HK-2 (cell line): Measurements from ENCODE around the gene CDC42EP5.

Experiments used
- DNase-seq: peaks from one replicate; pipeline ENCODE4 v3.0.0-alpha.2; 2018; ENCODE audit not compliant: unreplicated experiment

The CDC42EP5 gene

GRCh38 chr19:54426291-54426931 is 46.7 kb downstream of the CDC42EP5 start:
- DNase-seq, result no peak

- DNase-seq, result no peak
Measured at GRCh38 chr19:54425382-54425723, 47.7 kb downstream of the CDC42EP5 start.

DNA sequence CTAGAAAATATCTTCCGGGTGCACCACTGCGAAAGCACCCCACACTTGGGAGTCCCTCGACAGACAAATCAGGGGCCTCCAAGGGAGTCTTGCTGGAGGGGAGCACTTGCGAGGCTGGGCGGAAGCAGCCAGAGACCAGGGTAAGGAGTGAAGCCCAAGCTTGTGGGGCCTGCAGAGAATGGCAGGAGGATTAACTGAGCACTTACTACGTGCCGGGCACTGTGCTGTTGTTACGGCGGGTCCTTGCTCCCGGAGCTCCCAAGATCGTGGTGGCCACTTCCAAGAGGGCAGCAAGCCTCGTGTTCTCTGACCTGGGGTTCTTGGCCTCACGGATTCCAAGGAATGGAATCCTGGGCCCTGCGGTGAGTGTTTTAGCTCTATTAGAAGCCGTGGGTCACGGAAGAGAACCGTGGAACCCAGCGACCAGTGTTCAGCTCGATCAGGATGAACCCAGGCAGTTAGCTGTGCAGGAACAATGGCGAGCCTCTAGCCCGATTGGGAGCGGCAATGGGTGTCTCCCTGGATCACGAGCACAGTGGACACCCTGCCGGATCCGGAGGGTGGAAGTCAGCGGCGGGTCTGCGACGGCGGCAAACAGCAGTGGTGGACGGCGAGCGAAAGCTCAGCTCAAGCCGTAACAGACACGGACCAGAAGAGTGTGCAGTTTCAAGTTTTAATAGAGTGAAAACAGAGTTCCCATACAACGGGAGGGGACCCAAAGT is 48.3 kb downstream of the CDC42EP5 start:
- no peak for DNase-seq

GRCh38 chr19:54424201-54424600 is 48.9 kb downstream of the CDC42EP5 start:
- DNase-seq, result no peak

DNA sequence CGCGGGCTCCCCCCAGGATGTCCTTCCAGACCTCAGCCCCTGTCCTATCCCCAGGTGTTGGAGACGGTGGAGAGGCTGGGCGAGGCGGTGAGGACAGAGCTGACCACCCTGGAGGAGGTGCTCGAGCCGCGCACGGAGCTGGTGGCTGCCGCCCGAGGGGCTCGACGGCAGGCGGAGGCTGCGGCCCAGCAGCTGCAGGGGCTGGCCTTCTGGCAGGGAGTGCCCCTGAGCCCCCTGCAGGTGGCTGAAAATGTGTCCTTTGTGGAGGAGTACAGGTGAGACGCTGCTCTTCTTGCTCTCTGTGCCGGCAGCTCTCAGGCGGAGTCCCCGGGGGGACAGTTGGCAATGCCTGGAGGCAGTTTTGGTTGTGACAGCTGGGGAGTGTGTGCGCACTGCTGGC is 51.0 kb downstream of the CDC42EP5 start:
- DNase-seq, result no peak

DNA sequence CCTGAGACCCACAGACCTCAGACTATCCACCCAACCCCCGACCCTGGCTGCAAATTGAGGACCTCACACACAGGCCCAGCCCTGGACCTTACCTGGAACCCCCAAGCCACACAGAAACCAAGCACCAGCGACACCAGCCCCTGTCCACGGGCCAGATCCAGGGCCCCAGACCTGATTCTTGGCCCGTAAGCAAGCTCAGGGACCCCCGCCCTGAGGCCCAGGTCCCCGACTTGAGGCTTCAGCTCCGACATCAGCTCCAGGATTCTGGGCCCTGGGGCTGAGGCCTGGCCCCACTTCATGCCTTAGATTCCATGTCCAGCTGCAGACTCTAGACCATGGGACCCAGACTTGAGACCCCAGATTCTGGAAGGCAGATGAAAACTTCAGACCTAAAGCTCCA is 51.6 kb downstream of the CDC42EP5 start:
- DNase-seq, result no peak

DNA sequence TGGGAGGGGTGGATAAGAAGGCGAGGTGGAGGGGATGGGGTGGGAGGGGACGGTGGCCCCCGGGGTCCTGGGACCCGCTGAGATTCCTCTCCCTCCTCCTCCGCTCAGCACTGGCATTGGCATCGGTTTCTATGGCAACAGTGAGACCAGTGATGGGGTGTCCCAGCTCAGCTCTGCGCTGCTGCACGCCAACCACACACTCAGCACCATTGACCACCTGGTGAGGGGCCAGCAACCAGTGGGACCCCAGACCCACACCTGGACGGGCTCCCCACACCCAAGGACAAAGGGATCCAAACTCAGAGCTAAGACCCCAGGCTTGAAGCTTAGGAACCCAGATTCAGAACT is 52.0 kb downstream of the CDC42EP5 start:
- no peak for DNase-seq

DNA sequence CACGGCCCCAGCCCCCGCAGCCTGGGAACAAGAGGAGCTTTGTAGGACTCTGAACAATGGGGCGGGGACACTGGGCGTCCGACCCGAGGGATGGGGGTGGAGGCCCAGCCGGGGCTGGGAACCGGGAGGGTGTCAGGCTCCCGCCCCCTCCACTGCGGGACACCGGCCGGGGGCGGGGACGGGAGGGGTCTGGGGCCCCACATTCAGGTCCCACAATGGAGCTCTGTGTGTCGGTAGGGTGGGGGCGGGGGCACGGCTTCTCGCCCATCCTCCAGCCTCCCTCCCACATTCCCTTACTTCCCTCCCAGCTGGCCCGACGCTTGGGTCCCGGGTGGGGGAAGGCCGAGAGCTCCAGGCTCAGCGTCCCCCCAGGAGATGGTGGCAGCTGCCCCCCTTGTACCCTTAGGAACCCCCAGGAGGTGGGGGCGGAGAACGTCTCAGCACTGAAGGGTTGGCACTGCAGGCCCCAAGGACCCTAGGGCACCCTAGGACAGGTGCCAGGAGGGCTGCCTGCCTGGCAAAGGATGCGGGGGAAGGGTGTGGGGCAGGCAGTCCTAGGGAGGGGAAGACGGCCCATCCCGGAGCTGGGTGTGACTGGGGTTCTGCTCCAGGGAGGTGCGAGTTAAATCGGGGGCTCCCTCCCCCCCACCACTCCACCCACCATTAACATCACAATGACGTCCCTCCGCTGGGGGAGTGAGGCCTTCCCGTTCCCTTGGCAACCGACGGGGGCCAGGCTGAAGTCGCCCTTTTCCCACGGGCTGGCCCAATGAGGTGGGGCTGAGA is 52.5 kb downstream of the CDC42EP5 start:
- DNase-seq, result no peak

DNA sequence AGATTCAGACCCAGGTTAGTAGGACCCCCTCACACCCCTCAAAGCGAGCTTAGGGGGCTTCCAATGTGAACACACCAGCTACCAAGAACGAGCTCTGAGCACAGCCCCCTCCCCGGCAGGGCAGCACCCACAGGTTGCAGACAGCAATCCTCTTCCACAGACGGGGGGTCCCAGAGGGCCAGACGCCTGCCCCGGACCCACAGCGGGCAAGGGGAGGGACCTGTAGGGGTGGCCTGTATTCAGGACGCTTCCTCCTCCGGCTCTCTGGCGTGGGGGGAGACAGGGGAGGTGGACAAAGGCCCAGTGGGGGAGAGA is 53.1 kb downstream of the CDC42EP5 start:
- no peak for DNase-seq

GRCh38 chr19:54418930-54419800 is 53.9 kb downstream of the CDC42EP5 start:
- DNase-seq, result no peak

DNA sequence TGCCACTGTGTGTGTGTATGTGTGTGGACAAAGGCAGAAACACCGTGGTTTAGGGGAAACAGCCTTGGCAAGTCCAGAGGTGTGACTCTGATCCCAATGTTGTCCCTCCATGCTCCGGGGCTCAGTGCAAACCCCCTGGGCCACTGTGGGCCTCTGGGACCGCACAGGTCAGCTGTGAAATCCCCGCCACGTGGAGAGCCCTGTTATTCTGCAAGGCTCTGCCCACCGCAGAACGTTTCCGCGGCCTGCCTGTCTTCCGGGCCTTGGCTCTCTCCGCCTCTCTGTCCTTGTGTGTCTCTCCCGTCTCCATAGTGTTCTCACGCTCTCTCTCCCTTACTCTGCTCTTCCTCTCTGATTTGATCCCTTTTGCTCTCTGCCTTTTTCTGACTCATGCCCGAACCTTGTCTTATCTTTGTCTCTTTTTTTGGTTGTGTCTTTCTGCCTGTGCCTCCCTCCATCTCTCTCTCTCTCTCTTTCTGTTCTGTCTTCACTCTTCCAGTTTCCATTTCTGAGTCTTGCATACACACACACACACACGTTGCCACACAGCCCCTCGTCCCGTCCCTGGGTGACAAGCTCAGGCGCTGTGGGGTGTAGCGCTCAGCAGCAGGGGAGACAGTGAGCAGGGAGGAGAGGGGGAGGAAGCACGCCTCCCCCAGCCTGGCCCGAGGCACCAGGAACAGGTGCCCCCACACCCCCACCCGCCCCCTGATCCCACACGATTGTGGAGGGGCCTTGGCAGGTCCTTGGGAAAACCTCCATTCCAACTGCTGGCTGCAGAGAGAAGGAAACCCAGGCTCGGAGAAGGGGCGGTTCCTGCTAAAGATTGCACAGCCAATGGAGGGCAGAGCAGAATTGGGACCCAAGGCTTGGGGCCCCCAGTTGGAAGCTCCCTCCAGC is 54.8 kb downstream of the CDC42EP5 start:
- no peak for DNase-seq

DNA sequence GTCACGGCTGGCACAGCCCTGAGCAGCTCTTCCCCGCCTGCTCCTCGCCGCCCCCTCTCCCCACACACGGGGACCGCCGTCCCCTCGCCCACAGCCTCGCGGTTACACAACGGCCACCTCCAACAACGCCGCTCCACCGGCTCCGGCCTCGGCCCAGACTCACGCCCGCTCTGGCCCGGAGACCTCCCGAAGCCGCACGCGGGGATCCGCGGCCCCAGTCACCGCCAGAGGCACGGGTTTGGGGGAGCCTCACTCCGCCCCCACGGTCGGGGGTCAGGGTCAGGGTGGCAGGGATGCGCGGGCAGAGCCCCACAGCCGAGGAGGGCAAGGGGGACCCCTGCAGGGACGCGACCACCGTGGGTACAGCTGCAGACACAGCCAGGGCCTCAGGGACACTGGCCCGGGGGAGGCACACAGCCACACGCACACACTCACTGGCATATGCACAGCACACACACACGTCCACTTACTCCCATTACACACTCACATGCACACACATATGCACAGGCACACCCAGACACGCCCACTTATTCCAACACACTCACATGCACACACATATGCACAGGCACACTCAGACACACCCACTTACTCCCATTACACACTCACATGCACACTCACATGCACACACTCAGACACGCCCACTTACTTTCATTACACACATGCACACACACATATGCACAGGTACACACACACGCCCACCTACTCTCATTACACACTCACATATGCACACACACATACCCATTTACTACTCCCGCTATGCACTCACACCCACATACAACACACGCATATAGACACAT is 56.2 kb downstream of the CDC42EP5 start:
- DNase-seq, result no peak

DNA sequence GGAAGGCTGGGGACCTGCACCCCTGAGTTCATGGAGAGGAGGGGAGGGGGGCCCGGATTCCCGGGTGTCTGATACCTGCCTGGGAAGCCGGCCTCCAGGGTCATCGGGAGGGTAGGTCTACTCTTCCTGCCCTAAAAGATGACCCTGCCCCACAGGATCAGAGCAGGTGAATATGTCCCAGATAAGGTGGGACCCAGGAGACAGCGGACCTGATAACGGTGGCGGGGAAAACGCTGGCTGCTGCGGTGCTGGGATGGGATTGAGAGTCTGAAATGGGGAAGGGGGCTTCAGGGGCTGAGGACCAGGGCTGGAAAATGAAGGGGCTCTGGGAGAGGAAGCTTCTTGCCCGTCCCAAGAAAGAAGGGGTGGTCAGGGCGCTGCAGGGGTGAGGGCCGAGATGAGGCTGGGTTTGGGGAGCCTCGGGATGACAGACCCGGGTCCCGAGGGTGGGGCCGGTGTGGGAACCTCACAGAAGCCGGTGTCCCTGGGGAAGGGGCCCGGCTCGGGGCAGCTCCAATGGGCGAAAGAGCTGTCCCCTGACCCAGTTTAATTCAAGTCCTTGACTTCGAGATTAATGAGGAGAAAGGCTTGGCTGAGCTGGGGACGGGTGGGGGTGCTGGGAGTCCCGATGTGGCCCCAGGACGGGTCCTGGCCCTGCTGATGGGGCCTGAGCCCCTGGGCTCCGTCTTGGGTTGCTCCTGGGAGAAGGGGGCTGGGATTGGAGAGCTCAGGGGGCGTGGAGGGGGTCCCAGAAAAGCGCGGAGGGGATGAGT is 57.0 kb downstream of the CDC42EP5 start:
- no peak for DNase-seq

GRCh38 chr19:54415208-54415900 is 57.7 kb downstream of the CDC42EP5 start, which contains the start of gene TTYH1:
TTYH1 (plus strand) TSS chr19:54415464; CDS start chr19:54415553, 89 bp downstream.
- DNase-seq, result no peak
